Pancreas (tissue), 10 donors: ENCODE data around the gene ZNF384. TPM values are rescaled to one million over a fixed set of nuclear protein-coding genes. Genes with fewer than 3 reads are reported as not detected.

Experiments
- ATAC-seq, 4 donors: fragments of 200-7000 bp; cut with Tn5 transposase; one replicate each; pipeline versions ENCODE4 v1.8.0 to v1.9.1; 2020; ENCODE audit warnings: mild to moderate bottlenecking in 4 of 4, moderate library complexity in 4 of 4
- DNase-seq, 6 donors: peaks; one replicate each; pipeline ENCODE4 v3.0.0-alpha.2; 2020
- FAIRE-seq: peaks from 2 replicates; lab custom pipeline; 2012; peaks lifted over from hg19 to GRCh38; lab: Jason Lieb, UNC
- H3K27ac ChIP-seq, 4 donors: fragments of 200-600 bp; sonication (generic); 1 replicate in 3 of 4; 2 replicates in 1 of 4; pipeline versions ENCODE4 v1.5.0 to v1.8.0; 2020
- H3K27me3 ChIP-seq, 4 donors: fragments of 200-600 bp; one replicate each; pipeline ENCODE4 v1.8.0; 2021
- H3K36me3 ChIP-seq, 3 donors: fragments of 200-600 bp; sonication (generic) in 1 of 3; one replicate each; pipeline versions ENCODE4 v1.5.0 to v1.8.0; 2020 to 2021
- H3K4me1 ChIP-seq, 3 donors: fragments of 200-600 bp; one replicate each; pipeline ENCODE4 v1.8.0; 2021
- H3K4me3 ChIP-seq, 4 donors: fragments of 200-600 bp; sonication (generic) in 2 of 4; one replicate each; pipeline versions ENCODE4 v1.5.0 to v1.8.0; 2020 to 2021
- H3K9me3 ChIP-seq, 4 donors: fragments of 200-600 bp; one replicate each; pipeline ENCODE4 v1.8.0; 2021
- CTCF ChIP-seq, 4 donors: fragments of 200-600 bp; sonication (generic) in 3 of 4; IDR thresholded peaks; one replicate each; pipeline versions ENCODE4 v1.5.0 to v1.8.0; 2021; ENCODE audit warnings: antibody characterized with exemption in 4 of 4
- WGBS, 2 donors: extraction: QIAGEN DNeasy Blood & Tissue Kit; methylation state at CpG; one replicate each; pipeline ENCODE4 v1.1.7; 2013; 5-methylcytosine and 5-hydroxymethylcytosine counted together
- intact Hi-C, 3 donors: fragments of 100-400 bp; cut with DNase I; formaldehyde crosslinking; loops; one replicate each; pipeline versions ENCODE4 v1.11.1 to v1.14.2; 2022
- polyA plus RNA-seq, 2 donors: library from polyadenylated mRNA; stranded (reverse); fragments of 200-250 nt; gene quantifications; one replicate each; pipeline ENCODE4 v1.2.3, GENCODE V29; 2013
- total RNA-seq, 6 donors: library from RNA; stranded (reverse); fragmentation: NEBNext Ultra II Directional in 4 of 6; extraction: Animal tissue kit (Norgen Biotek cat#: 25700) in 4 of 6; gene quantifications; one replicate each; pipeline versions ENCODE4 v1.2.1 to v1.2.4, GENCODE V29; 2021 to 2023
- donor health status: healthy with polysubstance abuse.
- donor health status: DM: no; HTN: no; CAD: no; lungs with moderate emphysema.
- donor health status: DM: no; HTN: no; CAD: no.
- donor health status: control.
- donor health status: control.
- donor health status: Bipolar disorder and iron deficiency.
- donor health status: DM: yes; HTN: yes; CAD: no.
- donor health status: DM: no; HTN: no; CAD: no.
- donor health status: DM: no; HTN: no; CAD: no.
- donor health status: DM: yes; HTN: yes; CAD: no.

The ZNF384 gene
- total and polyA plus RNA-seq, 8 donors, result 20.4 to 36.7 (median 26.2) TPM

DNA sequence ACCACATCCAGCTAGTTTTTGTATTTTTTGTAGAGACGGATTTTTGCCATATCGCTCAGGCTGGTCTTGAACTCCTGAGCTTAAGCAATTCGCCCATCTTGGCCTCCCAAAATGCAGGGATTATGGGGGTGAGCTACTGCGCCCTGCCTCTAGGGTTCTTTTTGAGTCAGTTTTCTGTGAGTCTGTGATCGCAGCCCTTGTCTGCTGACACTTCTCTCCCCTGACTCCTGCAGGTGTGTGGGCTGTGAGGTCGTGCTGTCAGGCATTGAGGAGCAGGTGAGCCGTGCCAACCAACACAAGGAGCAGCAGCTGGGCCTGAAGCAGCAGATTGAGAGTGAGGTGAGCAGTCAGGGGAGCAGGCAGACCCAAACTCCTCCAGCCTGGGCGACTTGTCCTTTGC lies 41.0 kb upstream of the ZNF384 start:
- H3K9me3 ChIP-seq, result no peaks in the 10 kb centered on the region
- DNase-seq (no peak), FAIRE-seq (no peak), ATAC-seq (no peak)
- H3K27me3 ChIP-seq, result no peaks in the 10 kb centered on the region
- H3K27ac ChIP-seq, result no peak overlapping the region
- no peak overlapping the region for H3K4me3 ChIP-seq
- H3K36me3 ChIP-seq, result peaks cover 0 to 28% (median 10%) of the 10 kb centered on the region in 3 donors
- no peaks in the 10 kb centered on the region for H3K4me1 ChIP-seq
- intact Hi-C loops, result loop anchor here in 2 of 3 donors (5.0 to 10.0 kb wide), 2 partner anchors 95 to 107 kb away; partner anchors contain the start of genes GPR162 (in 1 of the 2) and P3H3 (in 1 of the 2)
- WGBS, 2 donors, result 89 to 91% methylated on average over 8 of the region's 8 CpGs
- TF ChIP-seq CTCF (IDR thresholded peaks at IDR 0.05), result no peak

DNA sequence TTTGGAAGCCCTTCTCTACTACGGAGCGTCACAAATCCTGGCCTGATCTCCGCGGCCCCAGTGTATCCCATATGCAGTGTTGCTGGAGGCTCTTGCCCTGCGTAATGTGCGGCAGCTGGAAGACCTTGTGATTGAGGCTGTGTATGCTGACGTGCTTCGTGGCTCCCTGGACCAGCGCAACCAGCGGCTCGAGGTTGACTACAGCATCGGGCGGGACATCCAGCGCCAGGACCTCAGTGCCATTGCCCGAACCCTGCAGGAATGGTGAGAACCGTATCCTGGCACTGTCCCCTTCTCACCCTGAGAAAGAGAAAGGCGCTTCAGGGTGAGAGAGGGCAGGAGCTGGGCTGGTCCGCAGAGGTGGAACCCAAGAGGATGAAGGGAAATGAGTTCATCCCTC lies 40.0 kb upstream of the ZNF384 start:
- no peaks in the 10 kb centered on the region for H3K27me3 ChIP-seq
- WGBS, 2 donors, result 92 to 96% methylated on average over 18 of the region's 18 CpGs
- intact Hi-C loops, result no loop called here
- peaks cover 0 to 28% (median 10%) of the 10 kb centered on the region in 3 donors for H3K36me3 ChIP-seq
- DNase-seq (no peak), FAIRE-seq (no peak), ATAC-seq (no peak)
- H3K4me1 ChIP-seq, result peaks cover 0 to 6% (median 0%) of the 10 kb centered on the region in 3 donors
- H3K9me3 ChIP-seq, result no peaks in the 10 kb centered on the region
- no peak overlapping the region for H3K4me3 ChIP-seq
- no peak overlapping the region for H3K27ac ChIP-seq
- TF ChIP-seq CTCF (IDR thresholded peaks at IDR 0.05), result no peak

DNA sequence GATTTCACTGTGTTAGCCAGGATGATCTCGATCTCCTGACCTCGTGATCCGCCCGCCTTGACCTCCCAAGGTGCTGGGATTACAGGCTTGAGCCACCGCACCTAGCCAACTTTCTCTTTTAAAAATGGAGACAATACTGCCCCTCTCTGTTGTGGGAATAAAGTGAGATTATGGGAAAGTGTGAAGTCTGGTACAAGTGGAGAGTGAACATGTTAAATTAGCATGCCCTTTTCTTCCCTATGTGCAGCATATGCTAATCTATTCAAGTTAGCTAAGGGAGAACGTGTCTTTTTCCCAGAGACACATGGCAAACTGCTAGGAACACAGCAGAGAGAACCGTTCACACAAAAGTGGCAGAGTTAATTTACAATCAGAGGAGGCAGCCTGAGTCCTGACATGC lies 36.2 kb upstream of the ZNF384 start:
- 93 to 94% methylated on average over 7 of the region's 7 CpGs for WGBS, 2 donors
- FAIRE-seq (no peak), DNase-seq (no peak), ATAC-seq (no peak)
- no peak for TF ChIP-seq CTCF (IDR thresholded peaks at IDR 0.05)
- H3K27me3 ChIP-seq, result no peaks in the 10 kb centered on the region
- peaks cover 0 to 6% (median 0%) of the 10 kb centered on the region in 3 donors for H3K4me1 ChIP-seq
- peaks cover 0 to 13% (median under 1%) of the 10 kb centered on the region in 3 donors for H3K36me3 ChIP-seq
- H3K9me3 ChIP-seq, result no peaks in the 10 kb centered on the region
- H3K4me3 ChIP-seq, result no peak overlapping the region
- H3K27ac ChIP-seq, result no peak overlapping the region
- intact Hi-C loops, result no loop called here

GRCh38 chr12:6724409-6724797 lies 35.2 kb upstream of the ZNF384 start:
- Histone ChIP-seq H3K4me3 (peak overlapping the region; percentile 30 to 65 (median 44)), H3K36me3 (peaks cover 0 to 4% (median 0%) of the 10 kb centered on the region in 3 donors), H3K27me3 (no peaks in the 10 kb centered on the region), H3K4me1 (peaks cover 0 to 6% (median 0%) of the 10 kb centered on the region in 3 donors), H3K27ac (peak overlapping the region; percentile 71 to 89 (median 82)), H3K9me3 (no peaks in the 10 kb centered on the region)
- TF ChIP-seq CTCF (IDR thresholded peaks at IDR 0.05), result no peak
- ATAC-seq, result peak in 2 of 4 donors; percentile 15 to 21
- intact Hi-C loops, result no loop called here
- WGBS, 2 donors, result 16 to 19% methylated on average over 10 of the region's 10 CpGs
- DNase-seq, result peak in 3 of 6 donors; percentile 26 to 39 (median 28)
- no peak for FAIRE-seq
